ENCODE results near the gene DUOX1. TPM values are rescaled to one million over a fixed set of nuclear protein-coding genes. Genes with fewer than 3 reads are reported as not detected.
"Not testable (repeated sequence)": the region's sequence is repeated elsewhere in the genome, so short reads cannot be mapped to it uniquely, and the experiment has no call there.

Gene DUOX1
- 100 to 1,000 TPM in 2 of 4 donors, 10 to 100 TPM in 2; 87.5 to 202 (median 122) TPM for total RNA-seq

DNA sequence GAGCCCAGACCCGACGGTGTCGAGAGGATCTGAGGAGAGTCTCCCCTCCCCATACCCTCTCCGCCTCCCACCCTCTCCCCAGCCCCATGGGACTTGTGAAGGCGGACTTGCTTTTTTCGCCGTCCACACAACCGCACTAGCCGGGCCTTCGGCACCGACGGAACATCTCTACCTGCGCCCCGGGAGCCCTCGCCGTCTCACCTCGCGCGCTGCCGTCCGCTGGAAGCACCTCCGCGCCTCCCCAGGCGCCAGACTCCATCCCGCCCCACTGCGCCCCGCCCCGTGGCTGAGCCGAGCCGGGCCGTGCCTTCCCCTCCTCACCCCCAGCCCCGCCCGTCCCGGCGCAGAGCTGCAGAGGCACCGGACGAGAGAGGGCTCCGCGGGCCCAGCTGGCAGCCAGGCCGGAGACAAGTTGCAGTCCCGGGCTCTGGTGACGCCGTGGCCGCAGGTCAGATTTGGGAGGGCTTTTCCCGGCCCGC lies at the start of gene DUOX1, which contains the start of gene DUOXA1:
TSS of gene DUOX1 (plus strand) at position 344 of the 479 bp plus-strand sequence. CDS start 1,973 bp downstream, outside the sequence.
TSS of gene DUOXA1 (minus strand) at position 229 of the 479 bp plus-strand sequence. CDS start 6,865 bp downstream, outside the sequence.
- peak within 1 kb of the TSS; percentile 49 to 69 (median 62) for H3K4me3 ChIP-seq
- no peak for DNase-seq
- intact Hi-C loops (cut with DNase I), result no loop called here
- peak within 1 kb of the TSS; percentile 81 to 92 (median 90) for H3K27ac ChIP-seq
- H3K27me3 ChIP-seq, result peaks cover 0 to 60% (median 2%) of the 10 kb centered on the region in 4 donors
- peaks cover 2 to 83% (median 20%) of the 10 kb centered on the region in 3 donors for H3K4me1 ChIP-seq
- H3K9me3 ChIP-seq, result no peaks in the 10 kb centered on the region
- H3K36me3 ChIP-seq, result peaks cover 0 to 25% (median 0%) of the 10 kb centered on the region in 3 donors
- 0% methylated on average over 1 of the region's 46 CpGs; no CpG with 5 or more reads in 1 of the 2 donors for WGBS, 2 donors
- peak in 1 of 4 donors; percentile 62 for TF ChIP-seq POLR2A (IDR thresholded peaks at IDR 0.05)
- TF ChIP-seq, protein P1, sequence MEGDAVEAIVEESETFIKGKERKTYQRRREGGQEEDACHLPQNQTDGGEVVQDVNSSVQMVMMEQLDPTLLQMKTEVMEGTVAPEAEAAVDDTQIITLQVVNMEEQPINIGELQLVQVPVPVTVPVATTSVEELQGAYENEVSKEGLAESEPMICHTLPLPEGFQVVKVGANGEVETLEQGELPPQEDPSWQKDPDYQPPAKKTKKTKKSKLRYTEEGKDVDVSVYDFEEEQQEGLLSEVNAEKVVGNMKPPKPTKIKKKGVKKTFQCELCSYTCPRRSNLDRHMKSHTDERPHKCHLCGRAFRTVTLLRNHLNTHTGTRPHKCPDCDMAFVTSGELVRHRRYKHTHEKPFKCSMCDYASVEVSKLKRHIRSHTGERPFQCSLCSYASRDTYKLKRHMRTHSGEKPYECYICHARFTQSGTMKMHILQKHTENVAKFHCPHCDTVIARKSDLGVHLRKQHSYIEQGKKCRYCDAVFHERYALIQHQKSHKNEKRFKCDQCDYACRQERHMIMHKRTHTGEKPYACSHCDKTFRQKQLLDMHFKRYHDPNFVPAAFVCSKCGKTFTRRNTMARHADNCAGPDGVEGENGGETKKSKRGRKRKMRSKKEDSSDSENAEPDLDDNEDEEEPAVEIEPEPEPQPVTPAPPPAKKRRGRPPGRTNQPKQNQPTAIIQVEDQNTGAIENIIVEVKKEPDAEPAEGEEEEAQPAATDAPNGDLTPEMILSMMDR (IDR thresholded peaks at IDR 0.05), result no peak

DNA sequence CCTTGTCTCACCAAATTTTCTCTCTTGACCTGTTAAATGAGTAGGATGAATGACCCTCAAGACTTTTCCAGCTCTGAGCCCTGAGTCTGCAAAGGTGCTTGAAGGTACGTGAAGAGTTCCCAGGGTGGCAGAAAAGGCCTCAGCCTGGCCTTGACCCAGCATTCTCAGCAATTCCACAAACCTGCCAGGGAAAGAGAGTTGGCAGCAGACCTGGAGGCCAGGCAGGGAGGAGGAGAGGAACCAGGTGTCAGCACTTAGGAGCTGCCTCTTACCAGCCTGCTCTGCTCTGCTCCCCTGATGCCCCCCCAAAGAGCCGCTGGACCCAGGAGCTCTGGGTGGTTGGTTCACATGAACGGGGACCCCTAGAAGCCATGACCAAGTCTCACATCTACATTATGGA lies 49.2 kb upstream of the DUOX1 start:
- H3K36me3 ChIP-seq; H3K4me1 ChIP-seq; H3K4me3 ChIP-seq; DNase-seq; intact Hi-C loops (cut with DNase I); H3K27ac ChIP-seq; H3K9me3 ChIP-seq: not testable (repeated sequence)
- WGBS, 2 donors, result no CpG with 5 or more reads among the region's 3 CpGs
- H3K27me3 ChIP-seq, result peaks cover 0 to 14% (median 0%) of the 10 kb centered on the region in 4 donors

DNA sequence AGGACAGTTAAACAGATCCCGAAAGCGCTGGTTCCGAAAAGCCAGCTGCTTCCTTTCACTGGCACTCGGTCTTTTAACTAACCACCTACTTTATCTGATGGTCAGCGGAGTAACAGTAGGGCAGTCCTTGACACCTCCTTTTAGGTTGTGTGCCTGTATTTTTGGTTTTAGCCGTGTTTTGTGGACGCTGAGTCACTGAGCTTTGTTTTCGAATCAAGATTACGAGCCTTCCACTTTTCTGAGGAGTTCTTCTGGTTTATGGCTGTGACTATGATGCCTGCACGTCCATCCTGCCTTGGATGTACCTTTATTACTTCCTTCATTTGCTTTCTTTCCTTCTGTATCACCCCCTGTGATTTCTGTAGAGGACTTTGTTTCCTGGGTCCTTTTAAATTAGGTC lies 47.4 kb upstream of the DUOX1 start:
- not testable (repeated sequence) for DNase-seq, H3K36me3 ChIP-seq

DNA sequence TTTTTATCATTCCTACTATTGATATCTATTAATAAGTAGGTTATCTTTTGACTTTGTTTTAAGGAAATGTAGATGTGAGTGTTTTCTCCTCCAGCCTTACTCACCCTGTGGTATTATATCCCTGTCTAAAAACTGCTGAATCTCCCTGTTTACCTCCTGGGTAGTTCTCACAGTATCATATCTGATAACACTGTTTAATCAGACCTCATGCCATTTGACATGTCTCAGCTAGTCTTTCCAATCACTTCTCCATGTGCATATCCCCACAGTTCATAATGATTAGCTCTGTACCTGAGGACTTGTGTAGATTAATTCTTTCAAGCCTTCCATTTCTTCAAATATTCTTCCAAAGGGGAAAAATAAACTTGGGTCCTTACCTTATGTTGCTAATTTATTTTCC lies 46.6 kb upstream of the DUOX1 start:
- Histone ChIP-seq H3K4me1 (peaks cover 0 to 5% (median 0%) of the 10 kb centered on the region in 3 donors), H3K27ac (no peak overlapping the region), H3K9me3 (no peaks in the 10 kb centered on the region), H3K4me3 (no peak overlapping the region), H3K36me3 (no peaks in the 10 kb centered on the region), H3K27me3 (peaks cover 0 to 37% (median 0%) of the 10 kb centered on the region in 4 donors)
- intact Hi-C loops (cut with DNase I), result no loop called here
- DNase-seq, result no peak
- TF ChIP-seq, protein P1 (IDR thresholded peaks at IDR 0.05), result no peak
- no peak for TF ChIP-seq POLR2A (IDR thresholded peaks at IDR 0.05)

More for the DNA sequence above, 47.4 kb upstream of the DUOX1 start:
- peaks cover 0 to 30% (median 0%) of the 10 kb centered on the region in 4 donors for H3K27me3 ChIP-seq
- H3K27ac ChIP-seq; H3K4me3 ChIP-seq; H3K4me1 ChIP-seq; H3K9me3 ChIP-seq; intact Hi-C loops (cut with DNase I): not testable (repeated sequence)
- WGBS, 2 donors, result 70 to 76% methylated on average over 5 to 6 of the region's 10 CpGs

DNA sequence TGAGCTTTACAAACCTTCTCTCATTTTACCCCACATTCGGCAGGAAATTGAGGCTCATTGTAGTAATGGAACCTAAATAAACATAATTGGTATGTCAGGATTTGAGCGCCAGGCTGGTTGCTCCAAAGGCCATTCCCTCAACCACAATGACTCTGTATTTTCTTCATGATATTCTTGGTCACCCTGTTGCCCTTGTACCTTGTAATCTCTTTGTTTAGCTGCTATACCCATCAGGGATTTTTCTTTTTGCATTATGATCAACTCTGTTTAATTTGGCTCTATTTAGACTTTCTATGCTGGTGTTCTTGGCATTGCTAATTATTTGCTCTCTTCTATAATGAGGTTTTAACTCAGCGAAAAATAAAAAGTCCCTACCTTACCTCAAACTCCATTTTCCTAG lies 45.6 kb upstream of the DUOX1 start:
- no peak for DNase-seq
- intact Hi-C loops (cut with DNase I), result no loop called here
- H3K9me3 ChIP-seq, result no peaks in the 10 kb centered on the region
- H3K27me3 ChIP-seq, result peaks cover 0 to 44% (median 0%) of the 10 kb centered on the region in 4 donors
- peaks cover 0 to 5% (median 0%) of the 10 kb centered on the region in 3 donors for H3K4me1 ChIP-seq
- H3K36me3 ChIP-seq, result no peaks in the 10 kb centered on the region
- TF ChIP-seq POLR2A (IDR thresholded peaks at IDR 0.05), result no peak
- TF ChIP-seq, protein P1 (IDR thresholded peaks at IDR 0.05), result no peak
- H3K27ac ChIP-seq, result no peak overlapping the region
- H3K4me3 ChIP-seq, result no peak overlapping the region
- 46 to 59% methylated on average over 3 of the region's 3 CpGs for WGBS, 2 donors

DNA sequence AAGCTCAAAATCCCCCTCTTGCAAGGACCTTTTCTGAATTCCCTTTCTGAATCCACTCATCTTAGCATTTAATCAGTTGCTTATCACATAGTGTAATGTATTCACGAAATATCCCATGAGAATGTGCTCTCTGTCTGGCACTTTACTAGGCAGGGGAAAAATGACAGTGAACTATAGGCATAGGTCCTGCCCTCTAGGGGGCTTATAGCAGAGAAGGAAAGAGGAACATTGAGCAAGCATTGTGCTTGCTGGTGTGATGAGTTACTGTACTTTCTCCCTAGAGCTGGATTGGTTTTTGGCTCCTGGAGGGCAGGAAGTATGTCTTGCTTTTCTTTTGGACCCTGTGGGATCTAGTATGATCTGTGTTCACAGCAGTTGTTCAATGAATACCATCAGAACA lies 42.3 kb upstream of the DUOX1 start:
- peaks cover 0 to 56% (median 0%) of the 10 kb centered on the region in 4 donors for H3K27me3 ChIP-seq
- no peak overlapping the region for H3K27ac ChIP-seq
- intact Hi-C loops (cut with DNase I), result no loop called here
- TF ChIP-seq, protein P1 (IDR thresholded peaks at IDR 0.05), result no peak
- TF ChIP-seq POLR2A (IDR thresholded peaks at IDR 0.05), result no peak
- H3K4me1 ChIP-seq, result no peaks in the 10 kb centered on the region
- H3K4me3 ChIP-seq, result no peak overlapping the region
- DNase-seq, result no peak
- H3K36me3 ChIP-seq, result no peaks in the 10 kb centered on the region
- 62 to 64% methylated on average over 1 of the region's 1 CpG for WGBS, 2 donors
- no peaks in the 10 kb centered on the region for H3K9me3 ChIP-seq
